Uterus (tissue), 2 donors: ENCODE results near the gene FLNB.

ENCODE experiments used
- CTCF ChIP-seq, 4 experiments: fragments of 200-600 bp in 2 of 4; fragments of 450-650 bp in 2 of 4; sonication (generic) in 2 of 4; IDR thresholded peaks; one replicate each; pipeline ENCODE4 v1.5.1; 2016 to 2019; ENCODE audit warnings: antibody characterized with exemption in 4 of 4, mild to moderate bottlenecking in 2 of 4, moderate library complexity in 1 of 4
- POLR2A ChIP-seq, 2 donors: fragments of 450-650 bp; IDR thresholded peaks; one replicate each; pipeline ENCODE4 v1.6.1; 2016; ENCODE audit warnings: antibody characterized with exemption in 2 of 2, mild to moderate bottlenecking in 1 of 2, moderate library complexity in 1 of 2

GRCh38 chr3:58044691-58045483, 36.7 kb downstream of the FLNB start:
- TF ChIP-seq CTCF (IDR thresholded peaks at IDR 0.05), result no peak
- no peak for TF ChIP-seq POLR2A (IDR thresholded peaks at IDR 0.05)
